ENCODE data around the gene FKRP. TPM values are rescaled to one million over a fixed set of nuclear protein-coding genes. Genes with fewer than 3 reads are reported as not detected.

FKRP gene
- total RNA-seq, 2 experiments from 2014 or later: 15.5 to 18.9 TPM

GRCh38 chr19:46797881-46798280 lies 52.0 kb downstream of the FKRP start:
- H4K20me1 ChIP-seq (ENCODE audit: insufficient read depth, low read length): no peaks in the 10 kb centered on the region
- no peak overlapping the region for H3K27ac ChIP-seq (ENCODE audit: low read depth, low read length, poor library complexity, severe bottlenecking)
- TF ChIP-seq CTCF (conservative IDR thresholded peaks at IDR 0.05; ENCODE audit: low read length) (no peak), EZH2phosphoT487 (IDR thresholded peaks at IDR 0.05; ENCODE audit: borderline replicate concordance, low read depth, low read length) (no peak)
- no peak overlapping the region for H3K4me3 ChIP-seq (ENCODE audit: low read depth, low read length, poor library complexity, severe bottlenecking)
- intact Hi-C loops (cut with micrococcal nuclease; ENCODE audit: unreplicated experiment): no loop called here
- CTCF ChIA-PET (ENCODE audit: unreplicated experiment): no interaction called here
- H3K9me2 ChIP-seq (ENCODE audit: insufficient read depth, low read length): no peaks in the 10 kb centered on the region
- POLR2A ChIA-PET: no interaction called here
- no peak for DNase-seq (ENCODE audit: low spot score)
- H3K4me1 ChIP-seq (ENCODE audit: insufficient read depth, low read length, poor library complexity, severe bottlenecking): no peaks in the 10 kb centered on the region
- H3K79me2 ChIP-seq (ENCODE audit: insufficient read depth, low read depth, low read length): no peaks in the 10 kb centered on the region
- H3K4me2 ChIP-seq (ENCODE audit: low read length): no peak overlapping the region
- H3K9me3 ChIP-seq (ENCODE audit: low read length): no peaks in the 10 kb centered on the region
- BruUV-seq (replicated peaks): no TSS peak
- no peak overlapping the region for H2AFZ ChIP-seq (ENCODE audit: low read length)
- no peaks in the 10 kb centered on the region for H3K36me3 ChIP-seq (ENCODE audit: insufficient read depth, low read length)

GRCh38 chr19:46798713-46799112 lies 52.9 kb downstream of the FKRP start:
- Histone ChIP-seq H3K27ac (ENCODE audit: low read depth, low read length, poor library complexity, severe bottlenecking) (no peak overlapping the region), H3K4me3 (ENCODE audit: low read depth, low read length, poor library complexity, severe bottlenecking) (no peak overlapping the region), H3K4me2 (ENCODE audit: low read length) (no peak overlapping the region), H2AFZ (ENCODE audit: low read length) (no peak overlapping the region), H3K36me3 (ENCODE audit: insufficient read depth, low read length) (no peaks in the 10 kb centered on the region), H3K9me3 (ENCODE audit: low read length) (no peaks in the 10 kb centered on the region), H3K9me2 (ENCODE audit: insufficient read depth, low read length) (no peaks in the 10 kb centered on the region), H3K4me1 (ENCODE audit: insufficient read depth, low read length, poor library complexity, severe bottlenecking) (no peaks in the 10 kb centered on the region), H4K20me1 (ENCODE audit: insufficient read depth, low read length) (no peaks in the 10 kb centered on the region), H3K79me2 (ENCODE audit: insufficient read depth, low read depth, low read length) (no peaks in the 10 kb centered on the region)
- CTCF ChIA-PET (ENCODE audit: unreplicated experiment): interaction anchor here (0.6 kb wide), 1 partner anchor 12 kb away, joined by 3 read pairs; no protein-coding TSS in a partner anchor
- POLR2A ChIA-PET: no interaction called here
- TF ChIP-seq EZH2phosphoT487 (IDR thresholded peaks at IDR 0.05; ENCODE audit: borderline replicate concordance, low read depth, low read length): no peak
- no peak for TF ChIP-seq CTCF (conservative IDR thresholded peaks at IDR 0.05; ENCODE audit: low read length)
- no peak for DNase-seq (ENCODE audit: low spot score)
- intact Hi-C loops (cut with micrococcal nuclease; ENCODE audit: unreplicated experiment): no loop called here
- no TSS peak for BruUV-seq (replicated peaks)

- Histone ChIP-seq H3K4me3 (ENCODE audit: low read depth, low read length, poor library complexity, severe bottlenecking) (no peak overlapping the region), H3K79me2 (ENCODE audit: insufficient read depth, low read depth, low read length) (no peaks in the 10 kb centered on the region), H3K9me3 (ENCODE audit: low read length) (no peaks in the 10 kb centered on the region), H3K9me2 (ENCODE audit: insufficient read depth, low read length) (no peaks in the 10 kb centered on the region), H3K36me3 (ENCODE audit: insufficient read depth, low read length) (no peaks in the 10 kb centered on the region), H3K4me1 (ENCODE audit: insufficient read depth, low read length, poor library complexity, severe bottlenecking) (no peaks in the 10 kb centered on the region), H4K20me1 (ENCODE audit: insufficient read depth, low read length) (no peaks in the 10 kb centered on the region), H2AFZ (ENCODE audit: low read length) (no peak overlapping the region), H3K4me2 (ENCODE audit: low read length) (no peak overlapping the region), H3K27ac (ENCODE audit: low read depth, low read length, poor library complexity, severe bottlenecking) (no peak overlapping the region)
- ChIA-PET CTCF (ENCODE audit: unreplicated experiment) (no interaction called here), POLR2A (no interaction called here)
- no peak for DNase-seq (ENCODE audit: low spot score)
- intact Hi-C loops (cut with micrococcal nuclease; ENCODE audit: unreplicated experiment): no loop called here
- TF ChIP-seq EZH2phosphoT487 (IDR thresholded peaks at IDR 0.05; ENCODE audit: borderline replicate concordance, low read depth, low read length) (no peak), CTCF (conservative IDR thresholded peaks at IDR 0.05; ENCODE audit: low read length) (no peak)
- no TSS peak for BruUV-seq (replicated peaks)
Observed at GRCh38 chr19:46802152-46802551, 56.3 kb downstream of the FKRP start.
